ENCODE results near the gene UXT. TPM values are rescaled to one million over a fixed set of nuclear protein-coding genes. Genes with fewer than 3 reads are reported as not detected.

UXT gene
- total RNA-seq, 1 donor from 2014 or later = 73.5 TPM

- H3K27me3 Mint-ChIP-seq (ENCODE audit: low read depth, unreplicated experiment) = peaks cover 22% of the 10 kb centered on the region
- H2AFZ ChIP-seq (ENCODE audit: low read depth, low read length) = no peak within 1 kb of the TSS
- DNase-seq (ENCODE audit: low read depth) = peak; percentile 56
- no peaks in the 10 kb centered on the region for H3K36me3 Mint-ChIP-seq (ENCODE audit: low read depth, unreplicated experiment)
- H3K4me2 ChIP-seq (ENCODE audit: low read length) = peak within 1 kb of the TSS; percentile 75
- no peak within 1 kb of the TSS for H3K27ac Mint-ChIP-seq (ENCODE audit: unreplicated experiment)
- no peaks in the 10 kb centered on the region for H3K27me3 ChIP-seq (ENCODE audit: insufficient read depth, low read length)
- no peak for FAIRE-seq
- no peaks in the 10 kb centered on the region for H3K9me3 Mint-ChIP-seq (ENCODE audit: unreplicated experiment)
- H3K79me2 ChIP-seq (ENCODE audit: insufficient read depth, low read length) = no peaks in the 10 kb centered on the region
- no peak within 1 kb of the TSS for H3K27ac ChIP-seq (ENCODE audit: low read depth, low read length)
- no peaks in the 10 kb centered on the region for H3K9me3 ChIP-seq (ENCODE audit: insufficient read depth, low read depth, low read length)
- H3K36me3 ChIP-seq (ENCODE audit: insufficient read depth, low read length) = no peaks in the 10 kb centered on the region
- no peak for TF ChIP-seq EZH2 (IDR thresholded peaks at IDR 0.05; ENCODE audit: insufficient read depth, low read length)
- no peak for TF ChIP-seq CTCF (IDR thresholded peaks at IDR 0.05; ENCODE audit: insufficient read depth, low read depth, low read length)
- no peaks in the 10 kb centered on the region for H3K4me1 Mint-ChIP-seq (ENCODE audit: low read depth, unreplicated experiment)
- no peak within 1 kb of the TSS for H3K9ac ChIP-seq (ENCODE audit: low read length)
- H3K4me3 Mint-ChIP-seq (ENCODE audit: unreplicated experiment) = peak within 1 kb of the TSS; percentile 77
- no peaks in the 10 kb centered on the region for H3K4me1 ChIP-seq (ENCODE audit: insufficient read depth, low read length)
- H3K4me3 ChIP-seq (ENCODE audit: insufficient read depth, low read depth, low read length) = peak within 1 kb of the TSS; percentile 33
- no peaks in the 10 kb centered on the region for H4K20me1 ChIP-seq (ENCODE audit: insufficient read depth, low read length)
Measured at GRCh38 chrX:47619486-47620302, 39.3 kb downstream of the UXT start, which contains the start of gene SYN1. Gene SYN1, minus strand, starts transcription at chrX:47619857. Its CDS starts 129 bp downstream, at chrX:47619728.

- H3K27ac ChIP-seq (ENCODE audit: low read depth, low read length) = no peak overlapping the region
- Mint-ChIP-seq H3K4me1 (ENCODE audit: low read depth, unreplicated experiment) (no peaks in the 10 kb centered on the region), H3K9me3 (ENCODE audit: unreplicated experiment) (no peaks in the 10 kb centered on the region), H3K36me3 (ENCODE audit: low read depth, unreplicated experiment) (no peaks in the 10 kb centered on the region), H3K27ac (ENCODE audit: unreplicated experiment) (no peak overlapping the region), H3K27me3 (ENCODE audit: low read depth, unreplicated experiment) (peaks cover 22% of the 10 kb centered on the region), H3K4me3 (ENCODE audit: unreplicated experiment) (peak overlapping the region; percentile 77)
- no peak for DNase-seq (ENCODE audit: low read depth)
- H3K36me3 ChIP-seq (ENCODE audit: insufficient read depth, low read length) = no peaks in the 10 kb centered on the region
- H2AFZ ChIP-seq (ENCODE audit: low read depth, low read length) = no peak overlapping the region
- H4K20me1 ChIP-seq (ENCODE audit: insufficient read depth, low read length) = no peaks in the 10 kb centered on the region
- H3K27me3 ChIP-seq (ENCODE audit: insufficient read depth, low read length) = no peaks in the 10 kb centered on the region
- no peaks in the 10 kb centered on the region for H3K4me1 ChIP-seq (ENCODE audit: insufficient read depth, low read length)
- H3K4me3 ChIP-seq (ENCODE audit: insufficient read depth, low read depth, low read length) = peak overlapping the region; percentile 33
- no peaks in the 10 kb centered on the region for H3K79me2 ChIP-seq (ENCODE audit: insufficient read depth, low read length)
- H3K9ac ChIP-seq (ENCODE audit: low read length) = no peak overlapping the region
- TF ChIP-seq CTCF (IDR thresholded peaks at IDR 0.05; ENCODE audit: insufficient read depth, low read depth, low read length) (no peak), EZH2 (IDR thresholded peaks at IDR 0.05; ENCODE audit: insufficient read depth, low read length) (no peak)
- no peak for FAIRE-seq
- H3K4me2 ChIP-seq (ENCODE audit: low read length) = peak overlapping the region; percentile 75
- no peaks in the 10 kb centered on the region for H3K9me3 ChIP-seq (ENCODE audit: insufficient read depth, low read depth, low read length)
Measured at GRCh38 chrX:47618923-47619485, 40.0 kb downstream of the UXT start.

- Mint-ChIP-seq H3K36me3 (ENCODE audit: low read depth, unreplicated experiment) (no peaks in the 10 kb centered on the region), H3K27ac (ENCODE audit: unreplicated experiment) (no peak overlapping the region), H3K9me3 (ENCODE audit: unreplicated experiment) (peaks cover 2% of the 10 kb centered on the region), H3K4me1 (ENCODE audit: low read depth, unreplicated experiment) (no peaks in the 10 kb centered on the region), H3K4me3 (ENCODE audit: unreplicated experiment) (no peak overlapping the region), H3K27me3 (ENCODE audit: low read depth, unreplicated experiment) (peaks cover 16% of the 10 kb centered on the region)
- Histone ChIP-seq H3K27ac (ENCODE audit: low read depth, low read length) (no peak overlapping the region), H3K27me3 (ENCODE audit: insufficient read depth, low read length) (no peaks in the 10 kb centered on the region), H3K4me2 (ENCODE audit: low read length) (no peak overlapping the region), H2AFZ (ENCODE audit: low read depth, low read length) (no peak overlapping the region), H3K4me1 (ENCODE audit: insufficient read depth, low read length) (no peaks in the 10 kb centered on the region), H3K4me3 (ENCODE audit: insufficient read depth, low read depth, low read length) (no peak overlapping the region), H4K20me1 (ENCODE audit: insufficient read depth, low read length) (no peaks in the 10 kb centered on the region), H3K9ac (ENCODE audit: low read length) (no peak overlapping the region), H3K9me3 (ENCODE audit: insufficient read depth, low read depth, low read length) (no peaks in the 10 kb centered on the region), H3K36me3 (ENCODE audit: insufficient read depth, low read length) (no peaks in the 10 kb centered on the region), H3K79me2 (ENCODE audit: insufficient read depth, low read length) (no peaks in the 10 kb centered on the region)
- FAIRE-seq (no peak), DNase-seq (ENCODE audit: low read depth) (no peak)
- TF ChIP-seq CTCF (IDR thresholded peaks at IDR 0.05; ENCODE audit: insufficient read depth, low read depth, low read length) (no peak), EZH2 (IDR thresholded peaks at IDR 0.05; ENCODE audit: insufficient read depth, low read length) (no peak)
Measured at GRCh38 chrX:47614618-47615017, 44.4 kb downstream of the UXT start.
